Thyroid gland (tissue), 4 donors: Measurements from ENCODE around the gene SGF29.
"Not testable (repeated sequence)": the region's sequence is repeated elsewhere in the genome, so short reads cannot be mapped to it uniquely, and the experiment has no call there.

Experiments used
- POLR2A ChIP-seq, 2 donors: fragments of 450-650 bp; IDR thresholded peaks; one replicate each; pipeline ENCODE4 v1.6.1; 2017; ENCODE audit warnings: antibody characterized with exemption in 2 of 2, mild to moderate bottlenecking in 2 of 2, moderate library complexity in 1 of 2
- TF ChIP-seq, protein P1 (sequence below), 6 experiments: fragments of 200-600 bp in 3 of 6; fragments of 450-650 bp in 3 of 6; sonication (generic) in 3 of 6; IDR thresholded peaks; one replicate each; pipeline ENCODE4 v1.5.1; 2016 to 2019; ENCODE audit warnings: antibody characterized with exemption in 6 of 6, mild to moderate bottlenecking in 2 of 6, inconsistent platforms in 1 of 6, moderate library complexity in 1 of 6

- TF ChIP-seq, protein P1, sequence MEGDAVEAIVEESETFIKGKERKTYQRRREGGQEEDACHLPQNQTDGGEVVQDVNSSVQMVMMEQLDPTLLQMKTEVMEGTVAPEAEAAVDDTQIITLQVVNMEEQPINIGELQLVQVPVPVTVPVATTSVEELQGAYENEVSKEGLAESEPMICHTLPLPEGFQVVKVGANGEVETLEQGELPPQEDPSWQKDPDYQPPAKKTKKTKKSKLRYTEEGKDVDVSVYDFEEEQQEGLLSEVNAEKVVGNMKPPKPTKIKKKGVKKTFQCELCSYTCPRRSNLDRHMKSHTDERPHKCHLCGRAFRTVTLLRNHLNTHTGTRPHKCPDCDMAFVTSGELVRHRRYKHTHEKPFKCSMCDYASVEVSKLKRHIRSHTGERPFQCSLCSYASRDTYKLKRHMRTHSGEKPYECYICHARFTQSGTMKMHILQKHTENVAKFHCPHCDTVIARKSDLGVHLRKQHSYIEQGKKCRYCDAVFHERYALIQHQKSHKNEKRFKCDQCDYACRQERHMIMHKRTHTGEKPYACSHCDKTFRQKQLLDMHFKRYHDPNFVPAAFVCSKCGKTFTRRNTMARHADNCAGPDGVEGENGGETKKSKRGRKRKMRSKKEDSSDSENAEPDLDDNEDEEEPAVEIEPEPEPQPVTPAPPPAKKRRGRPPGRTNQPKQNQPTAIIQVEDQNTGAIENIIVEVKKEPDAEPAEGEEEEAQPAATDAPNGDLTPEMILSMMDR (IDR thresholded peaks at IDR 0.05) = not testable (repeated sequence)
- TF ChIP-seq POLR2A (IDR thresholded peaks at IDR 0.05) = not testable (repeated sequence)
Measured at GRCh38 chr16:28608496-28608808, 54.7 kb downstream of the SGF29 start.
